ENCODE results near the gene CRACR2A.

The CRACR2A gene

DNA sequence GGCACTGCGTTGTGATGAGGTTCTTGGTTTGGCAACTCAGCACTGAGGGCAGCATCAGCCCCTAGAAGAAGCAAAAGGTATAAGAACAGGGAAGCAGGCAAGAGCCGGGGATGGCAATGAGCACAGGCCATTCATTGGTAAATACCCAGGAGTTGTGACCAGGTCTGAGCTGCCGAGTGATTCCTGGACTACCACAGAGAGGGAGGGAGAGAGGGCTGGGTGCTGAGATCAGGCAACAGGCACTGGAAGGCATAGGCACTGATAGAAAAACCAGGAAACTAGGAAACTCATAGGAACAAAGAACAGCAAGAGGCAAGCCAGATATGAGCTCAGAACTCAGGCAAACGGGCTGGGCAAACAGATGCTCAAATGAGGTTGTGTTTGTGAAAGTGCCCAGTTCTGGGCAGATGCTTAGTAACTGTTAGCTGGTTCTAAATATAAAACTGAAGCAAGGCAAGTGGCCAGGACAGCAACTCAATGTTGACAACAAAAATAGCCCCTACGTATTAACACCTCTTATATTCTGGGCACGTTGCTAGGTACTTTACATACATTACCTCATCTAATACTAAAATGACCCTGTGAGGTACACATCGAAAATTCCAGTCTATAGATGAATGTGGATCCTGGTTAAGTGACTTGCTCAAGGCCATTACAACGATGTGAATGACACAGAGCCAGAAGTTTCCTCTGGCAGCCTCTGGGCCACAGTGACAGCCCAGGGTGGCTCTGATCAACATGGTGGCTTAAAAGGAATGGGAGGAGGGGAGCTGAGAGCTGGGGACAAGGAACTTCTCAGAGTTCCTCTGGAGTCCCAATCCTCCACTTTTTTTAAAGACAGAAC is 140.8 kb downstream of the CRACR2A start:
- no peak overlapping the region for H3K27ac ChIP-seq
- no peak for TF ChIP-seq CTCF (conservative IDR thresholded peaks at IDR 0.05)

DNA sequence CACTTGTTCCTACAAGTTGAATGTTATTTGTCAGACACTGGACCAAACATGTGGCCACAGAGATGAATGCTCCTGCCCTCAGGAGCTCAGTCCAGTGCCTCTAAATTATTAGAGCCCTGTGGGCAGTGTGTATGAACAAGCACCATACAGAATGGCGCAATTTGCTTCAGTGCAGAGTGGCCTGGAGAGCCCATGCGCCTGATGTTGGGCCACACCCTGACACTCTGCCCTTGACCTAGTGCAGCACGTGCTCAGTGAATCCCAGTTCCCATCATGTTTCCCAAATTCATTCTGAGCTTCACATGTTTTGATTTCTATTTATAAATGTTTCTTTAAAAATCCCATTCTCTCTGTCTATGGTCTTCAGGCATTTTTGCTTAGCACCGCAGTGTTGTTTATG is 145.1 kb downstream of the CRACR2A start:
- no peak overlapping the region for H3K27ac ChIP-seq
- TF ChIP-seq CTCF (conservative IDR thresholded peaks at IDR 0.05): no peak

- H3K27ac ChIP-seq: no peak overlapping the region
- no peak for TF ChIP-seq CTCF (conservative IDR thresholded peaks at IDR 0.05)
Measured at GRCh38 chr12:3607039-3607720, 145.7 kb downstream of the CRACR2A start.

GRCh38 chr12:3606128-3606527 is 146.8 kb downstream of the CRACR2A start:
- no peak overlapping the region for H3K27ac ChIP-seq
- TF ChIP-seq CTCF (conservative IDR thresholded peaks at IDR 0.05): no peak

DNA sequence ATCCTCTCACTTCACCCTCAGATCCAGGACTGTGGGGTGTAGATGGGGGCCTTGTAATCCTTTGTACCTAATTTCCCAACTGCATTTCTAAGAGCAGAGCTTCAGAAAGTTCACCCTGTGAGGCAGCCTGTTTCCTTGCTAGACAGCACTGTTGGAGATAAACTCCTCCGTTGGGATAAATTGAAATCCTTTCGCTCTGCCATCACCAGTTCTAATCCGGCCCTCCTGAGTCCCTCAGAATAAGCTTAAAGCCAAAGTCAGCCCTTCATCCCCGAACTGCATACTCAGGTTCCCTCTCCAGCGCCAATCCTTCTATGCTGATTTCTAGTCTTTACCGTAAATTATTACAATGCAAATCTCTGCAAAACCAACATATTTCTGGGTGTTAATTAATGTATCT is 147.2 kb downstream of the CRACR2A start:
- H3K27ac ChIP-seq: no peak overlapping the region
- no peak for TF ChIP-seq CTCF (conservative IDR thresholded peaks at IDR 0.05)

DNA sequence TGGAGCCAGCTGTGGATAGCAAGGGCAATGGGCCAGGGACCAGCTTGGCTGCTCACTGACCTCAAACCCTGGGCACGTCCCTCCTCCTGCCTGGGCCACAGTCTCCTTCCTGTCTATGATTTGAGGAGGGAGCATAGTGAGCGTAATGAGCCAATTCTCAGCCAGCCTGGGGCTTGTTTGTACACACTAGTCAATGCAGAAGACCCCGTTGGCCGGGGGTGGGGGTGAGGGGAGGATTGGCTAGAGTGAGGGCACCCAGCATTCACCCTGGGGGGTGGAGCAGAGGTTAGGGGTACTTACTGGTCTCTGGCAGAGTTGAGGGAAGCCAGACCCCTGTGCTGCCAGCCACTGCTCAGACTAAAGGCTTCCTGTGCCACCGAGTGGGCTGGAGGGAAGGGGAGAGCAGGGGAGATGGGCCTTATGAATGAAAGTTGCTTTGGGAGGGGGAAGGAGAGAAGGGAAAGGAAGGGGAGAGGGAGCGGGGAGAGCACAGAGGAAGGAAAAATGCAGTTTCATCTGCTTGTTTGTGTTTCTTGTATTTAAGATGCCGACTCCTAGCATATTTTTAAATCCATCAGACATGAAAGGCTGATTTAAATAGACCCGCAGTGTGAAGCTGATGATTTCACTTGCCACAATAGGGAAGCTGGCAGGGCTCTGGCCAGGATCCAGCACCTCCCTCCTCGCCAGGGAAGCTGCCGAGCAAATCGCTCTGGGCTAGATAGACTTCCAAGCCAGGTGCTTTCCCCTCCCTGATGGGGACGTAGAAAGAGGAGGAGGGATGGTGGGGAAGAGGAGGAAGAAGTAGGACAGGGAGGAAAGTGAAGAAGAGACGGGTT is 147.9 kb downstream of the CRACR2A start:
- H3K27ac ChIP-seq: no peak overlapping the region

More for the DNA sequence above, 147.9 kb downstream of the CRACR2A start:
- TF ChIP-seq CTCF (conservative IDR thresholded peaks at IDR 0.05): no peak
